LNCaP clone FGC (cell line): ENCODE results near the gene ZNF732.

Source experiments
- DNase-seq: peaks from one replicate; pipeline ENCODE4 v3.0.0-alpha.2; 2011; ENCODE audit warnings: low read depth
- H3K4me3 ChIP-seq: 2 replicates; pipeline ENCODE4 v1.5.1; 2011; ENCODE audit warnings: mild to moderate bottlenecking, low read depth, low read length, control low read depth
- TF ChIP-seq, protein P1 (sequence below): IDR thresholded peaks from 2 replicates; pipeline ENCODE4 v1.5.1; 2012; ENCODE audit warnings: mild to moderate bottlenecking; ENCODE audit not compliant: control insufficient read depth, insufficient read depth; ENCODE audit errors: extremely low read depth

ZNF732 gene

DNA sequence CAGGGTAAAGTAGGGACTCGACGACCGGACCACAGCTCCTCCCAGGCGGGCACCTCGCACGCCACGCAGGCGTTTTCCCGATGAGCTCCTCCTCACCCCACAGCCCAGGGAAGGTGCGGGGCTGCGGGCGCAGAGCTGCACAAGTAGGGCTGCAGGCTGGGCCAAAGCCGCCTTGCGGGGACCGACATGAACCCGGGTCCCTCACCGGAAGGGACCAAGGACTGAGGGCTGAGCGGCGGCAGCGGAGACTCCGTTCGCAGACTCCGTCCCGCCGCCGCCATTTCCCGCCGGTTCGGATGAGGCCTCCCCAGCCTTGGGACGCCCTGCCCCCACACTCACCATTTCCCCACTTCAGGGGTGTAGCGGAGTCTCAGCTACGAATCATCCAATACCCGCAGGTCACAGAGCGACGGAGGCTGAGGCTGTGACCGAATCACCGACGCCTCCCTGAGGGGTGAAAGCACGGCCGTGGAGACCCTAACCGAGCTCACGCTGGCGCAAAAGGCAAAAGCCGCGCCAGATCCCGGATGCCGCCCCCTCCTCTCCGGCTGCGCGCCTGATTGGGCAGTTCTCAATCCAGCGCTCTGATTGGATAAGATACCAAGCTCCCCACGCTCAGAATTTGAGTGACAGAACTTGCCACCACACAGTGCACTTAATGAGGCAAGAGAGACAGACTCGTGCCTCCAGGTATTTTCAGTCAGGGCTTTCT, at the start of gene ZNF732:
Gene ZNF732 (minus strand): TSS at position 506 of the 712 bp plus-strand sequence. CDS start 164 bp downstream, at position 342.
- DNase-seq: no peak
- TF ChIP-seq, protein P1, sequence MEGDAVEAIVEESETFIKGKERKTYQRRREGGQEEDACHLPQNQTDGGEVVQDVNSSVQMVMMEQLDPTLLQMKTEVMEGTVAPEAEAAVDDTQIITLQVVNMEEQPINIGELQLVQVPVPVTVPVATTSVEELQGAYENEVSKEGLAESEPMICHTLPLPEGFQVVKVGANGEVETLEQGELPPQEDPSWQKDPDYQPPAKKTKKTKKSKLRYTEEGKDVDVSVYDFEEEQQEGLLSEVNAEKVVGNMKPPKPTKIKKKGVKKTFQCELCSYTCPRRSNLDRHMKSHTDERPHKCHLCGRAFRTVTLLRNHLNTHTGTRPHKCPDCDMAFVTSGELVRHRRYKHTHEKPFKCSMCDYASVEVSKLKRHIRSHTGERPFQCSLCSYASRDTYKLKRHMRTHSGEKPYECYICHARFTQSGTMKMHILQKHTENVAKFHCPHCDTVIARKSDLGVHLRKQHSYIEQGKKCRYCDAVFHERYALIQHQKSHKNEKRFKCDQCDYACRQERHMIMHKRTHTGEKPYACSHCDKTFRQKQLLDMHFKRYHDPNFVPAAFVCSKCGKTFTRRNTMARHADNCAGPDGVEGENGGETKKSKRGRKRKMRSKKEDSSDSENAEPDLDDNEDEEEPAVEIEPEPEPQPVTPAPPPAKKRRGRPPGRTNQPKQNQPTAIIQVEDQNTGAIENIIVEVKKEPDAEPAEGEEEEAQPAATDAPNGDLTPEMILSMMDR: no peak
- H3K4me3 ChIP-seq: no peak within 1 kb of the TSS

DNA sequence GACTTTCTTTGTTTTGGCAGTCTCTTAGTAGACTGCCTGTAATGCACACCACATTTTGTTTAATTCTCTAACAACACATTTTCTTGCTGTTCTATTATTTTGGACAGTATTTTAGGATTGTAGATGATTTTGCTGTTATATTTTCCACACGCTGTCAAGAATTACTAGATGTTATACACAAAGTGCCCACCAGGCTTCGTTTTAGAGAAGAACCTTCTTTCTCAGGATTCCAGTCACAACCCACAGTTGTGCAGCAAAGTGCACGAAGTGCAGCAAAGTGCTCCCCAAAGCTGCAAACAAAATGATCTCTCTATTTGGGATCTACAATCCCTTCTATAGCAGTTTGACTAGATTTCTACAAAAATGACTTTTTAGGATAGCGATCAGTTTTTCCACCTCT, 34.7 kb upstream of the ZNF732 start:
- TF ChIP-seq, protein P1: no peak
- no peak overlapping the region for H3K4me3 ChIP-seq
- DNase-seq: no peak

DNA sequence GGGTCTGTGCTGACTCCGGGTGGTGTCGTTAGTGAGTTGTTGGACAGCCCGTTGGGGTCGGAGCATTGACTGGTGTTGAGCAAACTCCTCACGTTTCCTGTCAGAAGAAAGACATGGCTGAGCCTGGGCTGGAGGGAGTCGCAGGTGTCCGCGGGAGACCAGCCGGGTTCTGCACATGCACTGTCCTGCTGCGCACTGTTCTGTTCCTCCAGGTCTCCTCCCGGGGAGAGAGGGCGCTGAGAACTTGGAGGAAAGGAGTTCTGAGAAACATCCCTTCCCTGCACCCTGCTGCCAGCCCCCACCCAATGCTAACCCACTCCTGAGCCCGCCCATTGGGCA, 33.5 kb upstream of the ZNF732 start:
- DNase-seq: no peak

DNA sequence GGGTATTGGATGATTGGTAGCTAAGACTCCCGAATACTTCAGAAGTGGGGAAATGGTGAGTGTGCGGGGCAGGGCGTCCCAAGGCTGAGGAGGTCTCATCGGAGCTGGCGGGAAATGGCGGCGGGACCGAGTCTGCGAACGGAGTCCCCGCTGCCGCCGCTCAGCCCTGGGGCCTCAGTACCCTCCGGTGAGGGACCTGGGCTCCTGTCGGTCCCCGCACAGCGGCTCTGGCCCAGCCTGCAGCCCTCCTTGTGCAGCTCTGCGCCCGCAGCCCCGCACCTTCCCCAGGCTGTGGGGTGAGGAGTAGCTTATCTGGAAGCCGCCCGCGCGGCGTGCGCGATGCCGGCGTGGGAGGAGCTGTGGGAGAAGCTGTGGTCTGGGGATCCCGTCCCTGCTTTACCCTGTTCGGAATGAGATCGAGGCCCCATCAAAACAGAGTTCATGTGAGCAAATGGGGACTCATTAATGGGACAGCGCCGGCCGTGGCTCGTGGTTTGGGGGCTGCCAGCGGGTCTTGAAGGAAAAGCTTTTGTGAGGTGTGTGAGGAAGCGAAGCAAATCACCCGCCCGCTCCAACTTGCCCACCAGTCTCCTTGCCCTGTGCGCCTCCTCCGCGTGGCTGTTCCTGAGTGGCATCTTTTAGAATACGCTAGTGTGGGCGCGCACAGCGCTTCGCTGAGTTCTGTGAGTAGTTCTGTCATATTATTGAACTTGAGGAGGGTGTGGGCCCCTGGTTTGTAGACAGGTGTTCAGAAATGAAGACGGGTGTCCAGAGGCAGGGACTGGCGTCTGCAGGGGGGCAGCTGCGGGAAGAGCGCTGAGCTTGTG, 32.9 kb upstream of the ZNF732 start:
- peak overlapping the region; percentile 96 for H3K4me3 ChIP-seq
- TF ChIP-seq, protein P1: no peak
- DNase-seq: no peak

More for the DNA sequence above, 33.5 kb upstream of the ZNF732 start:
- H3K4me3 ChIP-seq: peak overlapping the region; percentile 96
- TF ChIP-seq, protein P1: no peak

DNA sequence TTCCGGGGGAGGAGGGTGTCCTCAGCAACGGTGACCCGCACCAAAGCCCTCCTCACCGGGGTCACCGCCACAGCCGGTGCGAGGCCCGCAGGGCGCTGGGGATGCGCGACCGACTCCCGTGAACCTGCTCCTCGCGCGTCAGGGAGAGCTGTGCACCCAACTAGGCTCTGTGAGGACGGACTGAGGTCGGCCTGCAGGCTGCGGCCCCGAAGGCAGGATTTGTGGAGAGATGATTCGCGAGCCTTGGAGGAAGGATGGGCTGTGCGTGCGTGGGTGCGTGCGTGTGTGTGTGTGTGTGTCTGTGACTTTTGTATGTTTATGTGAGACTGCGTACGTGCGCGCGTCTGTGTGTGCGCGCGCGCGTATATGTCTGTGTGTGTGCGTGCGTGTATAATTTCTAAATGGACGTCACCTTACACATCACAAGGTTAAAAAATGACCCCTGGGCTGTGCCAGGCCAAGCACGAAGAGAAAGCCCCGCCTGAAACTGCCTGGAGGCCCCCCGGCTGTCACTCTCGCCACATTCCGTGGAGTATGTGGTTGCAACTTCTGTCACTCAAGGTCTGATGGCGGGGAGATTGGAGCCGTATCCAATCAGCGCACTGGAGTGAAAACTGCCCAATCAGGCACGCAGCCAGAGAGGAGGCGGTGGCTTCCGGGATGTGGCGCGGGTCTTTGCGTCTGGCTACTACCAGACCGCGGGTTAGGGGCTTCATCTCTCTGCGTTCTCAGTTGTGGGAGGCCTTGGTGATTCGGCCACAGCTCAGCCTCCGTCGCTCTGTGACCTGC, 32.1 kb upstream of the ZNF732 start, which contains the start of gene ZNF141:
Gene ZNF141 (plus strand): TSS at position 672 of the 789 bp plus-strand sequence. CDS start 170 bp downstream, outside the sequence.
- peak; percentile 99 for DNase-seq
- H3K4me3 ChIP-seq: peak within 1 kb of the TSS; percentile 96
- TF ChIP-seq, protein P1: no peak

DNA sequence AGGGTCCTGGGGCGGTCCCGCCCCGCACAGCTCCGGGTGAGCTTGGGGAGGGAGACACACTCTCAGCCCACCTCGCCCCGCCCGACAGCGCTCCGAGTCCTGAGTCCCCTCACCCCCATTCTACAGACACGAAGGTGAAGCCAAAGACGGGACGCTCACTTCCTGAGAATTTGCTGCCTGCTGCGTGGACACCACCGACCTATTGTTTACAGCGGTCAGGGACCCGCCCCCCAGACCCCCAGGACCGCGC, 31.5 kb upstream of the ZNF732 start:
- peak overlapping the region; percentile 96 for H3K4me3 ChIP-seq
- TF ChIP-seq, protein P1: no peak
- no peak for DNase-seq
